GM23338 (cell line): Measurements from ENCODE around the gene SLBP.

Experiments
- CTCF ChIP-seq, 2 experiments: fragments of 200-600 bp in 1 of 2; sonication (generic) in 1 of 2; conservative IDR thresholded peaks; 2 replicates each; pipeline versions ENCODE4 v1.5.1 to v1.6.1; 2016 to 2017; ENCODE audit warnings: antibody characterized with exemption in 2 of 2, low read depth in 2 of 2, mild to moderate bottlenecking in 2 of 2, moderate library complexity in 1 of 2
- JUNB ChIP-seq: IDR thresholded peaks from one replicate; pipeline ENCODE4 v1.6.1; 2016; ENCODE audit warnings: antibody characterized with exemption; ENCODE audit not compliant: unreplicated experiment

- TF ChIP-seq JUNB (no peak), CTCF (conservative IDR thresholded peaks at IDR 0.05; ENCODE audit: low read depth in 2 of 2) (no peak)
Measured at GRCh38 chr4:1711055-1711570, 1.0 kb downstream of the SLBP start.
